GM12878 (cell line): ENCODE results near the gene AVEN. TPM values are rescaled to one million over a fixed set of nuclear protein-coding genes. Genes with fewer than 3 reads are reported as not detected.

ENCODE experiments used
- ATAC-seq: fragments of 200-7000 bp; cut with Tn5 transposase; 3 replicates; pipeline ENCODE4 v1.9.1; 2020; ENCODE audit warnings: mild to moderate bottlenecking, moderate library complexity
- BruUV-seq: library from RNA; stranded (reverse); fragments of 400-500 nt; replicated peaks from 2 replicates; lab custom pipeline; 2021; lab: Mats Ljungman, UMichigan
- CTCF ChIA-PET: fragments of 300-600 bp; sonication (Branson Sonifier 250); formaldehyde crosslinking; extraction: SDS; loops from one replicate; lab custom pipeline; 2021; ENCODE audit warnings: inconsistent platforms; lab: Yijun Ruan, JAX
- POLR2A ChIA-PET: fragments of 350-600 bp; formaldehyde crosslinking; extraction: SDS; loops from one replicate; lab custom pipeline; 2021; ENCODE audit warnings: inconsistent platforms; lab: Charles Lee
- RAD21 ChIA-PET: fragments of 300-600 bp; sonication (Branson Sonifier 250); formaldehyde crosslinking; loops from one replicate; lab custom pipeline; 2023; ENCODE audit warnings: antibody characterized with exemption; ENCODE audit not compliant: unreplicated experiment; lab: Charles Lee
- SMC1A ChIA-PET: fragments of 300-600 bp; sonication (Branson Sonifier 250); formaldehyde crosslinking; loops from one replicate; lab custom pipeline; 2023; ENCODE audit not compliant: unreplicated experiment, uncharacterized antibody; lab: Charles Lee
- DNase-seq: peaks from one replicate; pipeline ENCODE4 v3.0.0-alpha.2; 2011; ENCODE audit warnings: low read depth, low spot score
- FAIRE-seq: peaks from 3 replicates; lab custom pipeline; 2011; peaks lifted over from hg19 to GRCh38; lab: Jason Lieb, UNC
- H2AFZ ChIP-seq: 2 replicates; pipeline ENCODE4 v1.6.0; 2011; ENCODE audit warnings: low read depth, low read length, control low read depth; ENCODE audit not compliant: control insufficient read depth
- H3K27ac ChIP-seq: 2 replicates; pipeline ENCODE4 v1.5.1; 2011; ENCODE audit warnings: control low read depth; ENCODE audit not compliant: control insufficient read depth, insufficient read depth
- H3K27me3 ChIP-seq, 2 experiments: replicated peaks in 1 of 2; 2 replicates each; pipeline versions ENCODE4 v1.6.0 to v1.6.1; 2011; ENCODE audit warnings: low read length in 1 of 2; ENCODE audit not compliant: control insufficient read depth in 2 of 2, insufficient read depth in 2 of 2
- H3K36me3 ChIP-seq, 2 experiments: 2 replicates each; pipeline ENCODE4 v1.5.1; 2011; ENCODE audit warnings: low read length in 1 of 2; ENCODE audit not compliant: control insufficient read depth in 2 of 2, insufficient read depth in 2 of 2
- H3K4me1 ChIP-seq: 2 replicates; pipeline ENCODE4 v1.6.1; 2011; ENCODE audit warnings: mild to moderate bottlenecking, low read length, moderate library complexity, mixed read lengths; ENCODE audit not compliant: control insufficient read depth, insufficient read depth
- H3K4me2 ChIP-seq: 2 replicates; pipeline ENCODE4 v1.6.0; 2011; ENCODE audit warnings: control low read depth; ENCODE audit not compliant: control insufficient read depth, insufficient read depth
- H3K4me3 ChIP-seq: fragments of 200-600 bp; sonication (generic); 2 replicates; pipeline ENCODE4 v1.5.1; 2016
- H3K79me2 ChIP-seq: 2 replicates; pipeline ENCODE4 v1.6.0; 2011; ENCODE audit warnings: low read length; ENCODE audit not compliant: control insufficient read depth, insufficient read depth
- H3K9ac ChIP-seq: 2 replicates; pipeline ENCODE4 v1.8.0; 2011; ENCODE audit warnings: low read length, control low read depth, mixed read lengths; ENCODE audit not compliant: control insufficient read depth, insufficient read depth
- H3K9me3 ChIP-seq: replicated peaks from 3 replicates; pipeline ENCODE4 v1.5.1; 2011; ENCODE audit warnings: mild to moderate bottlenecking, low read length; ENCODE audit not compliant: control insufficient read depth, insufficient read depth
- H4K20me1 ChIP-seq: 2 replicates; pipeline ENCODE4 v1.6.0; 2011; ENCODE audit not compliant: control insufficient read depth, insufficient read depth
- BCLAF1 ChIP-seq: fragments of 450-650 bp; IDR thresholded peaks from 2 replicates; pipeline ENCODE4 v1.6.1; 2017; ENCODE audit warnings: antibody characterized with exemption, mild to moderate bottlenecking, moderate library complexity
- CHD1 ChIP-seq: IDR thresholded peaks from 2 replicates; pipeline ENCODE4 v1.6.1; 2012; ENCODE audit warnings: low read depth, low read length, improper control_type of control experiment
- CREB1 ChIP-seq: IDR thresholded peaks from 2 replicates; pipeline ENCODE4 v1.6.1; 2012; ENCODE audit warnings: low read depth, mild to moderate bottlenecking, inconsistent platforms
- HDGF ChIP-seq: fragments of 450-650 bp; IDR thresholded peaks from 2 replicates; pipeline ENCODE4 v1.6.1; 2016; ENCODE audit warnings: antibody characterized with exemption
- MYC ChIP-seq: IDR thresholded peaks from 2 replicates; pipeline ENCODE4 v1.6.1; 2011; ENCODE audit warnings: mild to moderate bottlenecking, low read length, moderate library complexity, inconsistent platforms; ENCODE audit not compliant: insufficient read depth, insufficient replicate concordance, insufficient read length, severe bottlenecking
- NFXL1 ChIP-seq: fragments of 450-650 bp; IDR thresholded peaks from 2 replicates; pipeline ENCODE4 v1.6.1; 2017; ENCODE audit warnings: antibody characterized with exemption, mild to moderate bottlenecking, borderline replicate concordance
- NFYB ChIP-seq: IDR thresholded peaks from 2 replicates; pipeline ENCODE4 v1.6.1; 2011; ENCODE audit warnings: low read depth, mild to moderate bottlenecking, low read length, improper control_type of control experiment, moderate library complexity; ENCODE audit not compliant: insufficient read depth
- NR2C2 ChIP-seq: IDR thresholded peaks from 2 replicates; pipeline ENCODE4 v1.6.1; 2011; ENCODE audit warnings: borderline replicate concordance, low read depth; ENCODE audit not compliant: control insufficient read depth, insufficient read length
- RFX5 ChIP-seq: IDR thresholded peaks from 2 replicates; pipeline ENCODE4 v1.6.1; 2011; ENCODE audit warnings: low read depth, low read length, improper control_type of control experiment
- SUPT20H ChIP-seq: IDR thresholded peaks from 2 replicates; pipeline ENCODE4 v1.6.1; 2011; ENCODE audit warnings: low read depth, mild to moderate bottlenecking, low read length, moderate library complexity, borderline replicate concordance; ENCODE audit not compliant: control insufficient read depth
- YBX1 ChIP-seq: fragments of 450-650 bp; IDR thresholded peaks from 2 replicates; pipeline ENCODE4 v1.6.1; 2016; ENCODE audit warnings: antibody characterized with exemption
- ZBED1 ChIP-seq: IDR thresholded peaks from 2 replicates; pipeline ENCODE4 v1.6.1; 2016; ENCODE audit warnings: borderline replicate concordance
- ZBTB11 ChIP-seq: fragments of 450-650 bp; formaldehyde crosslinking; IDR thresholded peaks from 2 replicates; pipeline ENCODE4 v1.5.0; 2022; ENCODE audit warnings: mild to moderate bottlenecking, missing genetic modification characterization
- WGBS: methylation state at CpG from one replicate; pipeline ENCODE4 v1.1.6; 2016; ENCODE audit warnings: low lambda C conversion rate; ENCODE audit not compliant: insufficient replicate concordance, insufficient coverage; ENCODE audit errors: missing lambda C conversion rate; 5-methylcytosine and 5-hydroxymethylcytosine counted together
- in situ Hi-C: fragments of 300-500 bp; cut with MboI; formaldehyde crosslinking; loops from 9 replicates; pipeline ENCODE4 v1.14.3; 2018; ENCODE audit warnings: mixed read lengths
- intact Hi-C: fragments of 100-400 bp; cut with micrococcal nuclease; formaldehyde crosslinking; loops from one replicate; pipeline ENCODE4 v1.14.2; 2022; ENCODE audit not compliant: unreplicated experiment
- polyA plus RNA-seq, 11 experiments: library from polyadenylated mRNA; depleted of rRNA in 4 of 11; unstranded in 6 of 11; stranded (reverse) in 5 of 11; fragments of >200 nt; fragmentation: Nextera tagmentation in 4 of 11; fragmentation: Illumina TruSeq in 1 of 11; extraction: Ambion mirVana in 4 of 11; extraction: Trizol in 1 of 11; gene quantifications; 1 replicate in 1 of 11; 2 replicates in 10 of 11; pipeline versions ENCODE4 v1.2.1 to v1.2.3, GENCODE V29; 2011 to 2016; ENCODE audit warnings: inconsistent platforms in 2 of 11, missing spikeins in 2 of 11, low read depth in 1 of 11
- total RNA-seq, 4 experiments: library from RNA; depleted of rRNA in 3 of 4; stranded (reverse); fragments of >200 nt in 3 of 4; fragmentation: Illumina TruSeq in 1 of 4; extraction: Trizol in 1 of 4; gene quantifications; 2 replicates each; pipeline versions ENCODE4 v1.2.1 to v1.2.3, GENCODE V29; 2013 to 2021

The AVEN gene
- total and polyA plus RNA-seq, 10 of the 15 experiments (the other 5 are each of a cell fraction or from before 2014, with no cell fraction given): 1.4 to 15.1 (median 10.5) TPM

- TF ChIP-seq CREB1 (no peak), ZBTB11 (CRISPR knock-in tag) (no peak), NFXL1 (no peak)
- Histone ChIP-seq H2AFZ (no peak overlapping the region), H3K79me2 (no peaks in the 10 kb centered on the region), H3K27me3 (no peaks in the 10 kb centered on the region; a peak in 1 of 4 replicates), H3K4me2 (no peak overlapping the region), H3K4me3 (no peak overlapping the region), H3K36me3 (no peaks in the 10 kb centered on the region), H4K20me1 (no peaks in the 10 kb centered on the region), H3K4me1 (no peaks in the 10 kb centered on the region), H3K9me3 (no peaks in the 10 kb centered on the region), H3K9ac (no peak overlapping the region), H3K27ac (no peak overlapping the region)
- no peak for ATAC-seq
- RAD21 ChIA-PET: no interaction called here
- no peak for DNase-seq
- WGBS: 62% methylated on average over 7 of the region's 7 CpGs
- FAIRE-seq: no peak
- intact Hi-C loops: no loop called here
- SMC1A ChIA-PET: no interaction called here
- BruUV-seq: no TSS peak
- POLR2A ChIA-PET: no interaction called here
- CTCF ChIA-PET: no interaction called here
- in situ Hi-C loops: no loop called here
Measured at GRCh38 chr15:33831646-33832045, 207.4 kb downstream of the AVEN start.

GRCh38 chr15:33830351-33830750 lies 208.7 kb downstream of the AVEN start:
- in situ Hi-C loops: no loop called here
- DNase-seq: no peak
- ChIA-PET SMC1A (no interaction called here), POLR2A (no interaction called here), RAD21 (no interaction called here), CTCF (no interaction called here)
- Histone ChIP-seq H2AFZ (no peak overlapping the region), H3K4me1 (no peaks in the 10 kb centered on the region), H3K36me3 (no peaks in the 10 kb centered on the region), H3K27me3 (no peaks in the 10 kb centered on the region), H3K9me3 (no peaks in the 10 kb centered on the region), H3K4me2 (no peak overlapping the region), H3K4me3 (no peak overlapping the region), H3K9ac (no peak overlapping the region), H3K79me2 (no peaks in the 10 kb centered on the region), H3K27ac (no peak overlapping the region), H4K20me1 (no peaks in the 10 kb centered on the region)
- BruUV-seq: no TSS peak
- WGBS: 12% methylated on average over 4 of the region's 4 CpGs
- ATAC-seq: no peak
- FAIRE-seq: no peak
- intact Hi-C loops: no loop called here
- no peak for TF ChIP-seq ZBED1
- TF ChIP-seq NR2C2: no peak
- TF ChIP-seq RFX5: no peak
- TF ChIP-seq SUPT20H: no peak
- TF ChIP-seq BCLAF1: no peak
- no peak for TF ChIP-seq NFYB
- TF ChIP-seq HDGF: no peak
- TF ChIP-seq MYC: no peak
- no peak for TF ChIP-seq CHD1
- no peak for TF ChIP-seq YBX1
